CD4-positive, alpha-beta memory T cell (primary cell): ENCODE results near the gene NBPF4. TPM values are rescaled to one million over a fixed set of nuclear protein-coding genes. Genes with fewer than 3 reads are reported as not detected.

Experiments
- CTCF ChIA-PET: fragments of 350-600 bp; sonication (Branson Sonifier 250); formaldehyde crosslinking; loops from one replicate; lab custom pipeline; 2021; ENCODE audit warnings: inconsistent platforms; ENCODE audit not compliant: partially characterized antibody; lab: Charles Lee
- POLR2A ChIA-PET: fragments of 350-600 bp; sonication (Branson Sonifier 250); formaldehyde crosslinking; loops from one replicate; lab custom pipeline; 2021; ENCODE audit not compliant: partially characterized antibody; lab: Charles Lee
- DNase-seq, 5 donors: peaks; one replicate each; pipeline versions ENCODE4 v3.0.0 to v3.0.0-alpha.2; 2020 to 2022; ENCODE audit warnings: mixed read lengths in 1 of 5
- H3K27ac ChIP-seq: one replicate; pipeline ENCODE4 v1.7.0; 2013; ENCODE audit warnings: low read depth, low read length
- H3K27me3 ChIP-seq: 2 replicates; pipeline ENCODE4 v1.7.0; 2013; ENCODE audit warnings: mild to moderate bottlenecking, low read length, moderate library complexity; ENCODE audit not compliant: insufficient read depth
- H3K36me3 ChIP-seq: 2 replicates; pipeline ENCODE4 v1.7.0; 2013; ENCODE audit warnings: mild to moderate bottlenecking, low read length, moderate library complexity; ENCODE audit not compliant: insufficient read depth
- H3K4me1 ChIP-seq: 2 replicates; pipeline ENCODE4 v1.7.0; 2013; ENCODE audit warnings: mild to moderate bottlenecking, low read length, moderate library complexity; ENCODE audit not compliant: insufficient read depth
- H3K4me3 ChIP-seq, 2 donors: one replicate each; pipeline ENCODE4 v1.7.0; 2013; ENCODE audit warnings: low read length in 2 of 2, mild to moderate bottlenecking in 1 of 2
- H3K9me3 ChIP-seq, 2 donors: one replicate each; pipeline ENCODE4 v1.7.0; 2013; ENCODE audit warnings: low read length in 2 of 2, control low read depth in 1 of 2; ENCODE audit not compliant: control insufficient read depth in 1 of 2
- H3K27ac Mint-ChIP-seq, 7 donors: one replicate each; pipeline ENCODE4 v1.8.0; 2020 to 2021; ENCODE audit warnings: mixed read lengths in 7 of 7, mild to moderate bottlenecking in 6 of 7, inconsistent platforms in 3 of 7, moderate library complexity in 3 of 7
- H3K27me3 Mint-ChIP-seq, 2 donors: one replicate each; pipeline ENCODE4 v1.8.0; 2020 to 2021; ENCODE audit warnings: mixed read lengths in 2 of 2
- H3K36me3 Mint-ChIP-seq, 2 donors: one replicate each; pipeline ENCODE4 v1.8.0; 2020 to 2021; ENCODE audit warnings: mixed read lengths in 2 of 2, inconsistent platforms in 1 of 2, mild to moderate bottlenecking in 1 of 2
- H3K4me1 Mint-ChIP-seq, 4 donors: one replicate each; pipeline ENCODE4 v1.8.0; 2020 to 2021; ENCODE audit warnings: mixed read lengths in 4 of 4, mild to moderate bottlenecking in 1 of 4
- H3K4me3 Mint-ChIP-seq, 8 donors: one replicate each; pipeline ENCODE4 v1.8.0; 2020 to 2021; ENCODE audit warnings: mixed read lengths in 8 of 8, mild to moderate bottlenecking in 7 of 8, moderate library complexity in 6 of 8, inconsistent platforms in 3 of 8
- H3K9me3 Mint-ChIP-seq, 8 donors: one replicate each; pipeline ENCODE4 v1.8.0; 2020 to 2021; ENCODE audit warnings: mixed read lengths in 8 of 8, mild to moderate bottlenecking in 5 of 8, inconsistent platforms in 3 of 8, moderate library complexity in 1 of 8
- intact Hi-C: fragments of 100-400 bp; cut with micrococcal nuclease; formaldehyde crosslinking; loops from one replicate; pipeline ENCODE4 v1.15.1; 2023
- polyA plus RNA-seq, 2 donors: library from polyadenylated mRNA; unstranded; fragments of 300-500 nt; fragmentation: Illumina TruSeq; gene quantifications; one replicate each; pipeline ENCODE4 v1.2.3, GENCODE V29; 2021
- total RNA-seq, 2 experiments: library from RNA; stranded (reverse); gene quantifications; one replicate each; pipeline ENCODE4 v1.2.3, GENCODE V29; 2021

Gene NBPF4
- total and polyA plus RNA-seq, 4 experiments from 2014 or later, result 0.35 TPM; not detected in 3

DNA sequence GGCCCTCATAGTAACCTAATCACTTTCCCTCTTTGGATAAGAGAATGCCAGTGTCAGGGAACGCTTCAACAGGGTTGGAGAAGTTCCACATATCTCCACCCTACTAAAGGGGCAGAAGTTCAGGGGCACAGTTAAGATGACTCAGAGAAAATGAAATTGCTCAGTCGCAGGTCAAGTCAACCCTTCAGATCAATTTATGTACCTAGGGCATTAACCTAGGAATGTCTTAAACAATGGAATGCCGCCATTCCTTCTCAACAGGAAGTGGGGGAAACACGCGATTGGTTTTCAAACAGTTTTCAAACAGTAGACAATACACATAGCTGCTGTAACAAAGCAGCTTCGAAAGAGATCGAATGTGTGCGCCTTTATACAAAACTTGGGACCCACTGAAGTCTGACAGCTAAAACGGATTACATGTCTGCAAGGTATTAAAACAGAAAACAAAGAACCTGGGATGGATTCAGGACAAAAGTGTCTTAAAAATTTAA is 44.6 kb downstream of the NBPF4 start:
- POLR2A ChIA-PET, result interaction anchor here (1.0 to 2.4 kb wide), 11 partner anchors 20 to 901 kb away, joined by 3 to 17 read pairs (median 5); partner anchors contain the start of genes CLCC1, EEIG2, HENMT1 and PRPF38B
- Histone ChIP-seq H3K4me3 (peak overlapping the region; percentile 58 to 67), H3K27ac (peak overlapping the region; percentile 64), H3K27me3 (no peaks in the 10 kb centered on the region), H3K9me3 (no peaks in the 10 kb centered on the region), H3K4me1 (peaks cover 23% of the 10 kb centered on the region), H3K36me3 (peaks cover 6% of the 10 kb centered on the region)
- Mint-ChIP-seq H3K4me1 (peaks cover 33 to 44% (median 37%) of the 10 kb centered on the region in 4 donors), H3K36me3 (peaks cover 14 to 22% of the 10 kb centered on the region in 2 donors), H3K27me3 (no peaks in the 10 kb centered on the region), H3K9me3 (peaks cover 0 to 7% (median 2%) of the 10 kb centered on the region in 8 donors), H3K27ac (peak overlapping the region; percentile 68 to 93 (median 85)), H3K4me3 (peak overlapping the region; percentile 87 to 92 (median 88))
- peak in 1 of 5 donors; percentile 2 for DNase-seq
- CTCF ChIA-PET, result interaction anchor here (1.6 to 2.2 kb wide), 3 partner anchors 9 to 73 kb away, joined by 7 to 8 read pairs (median 8); no protein-coding TSS in a partner anchor
- intact Hi-C loops, result loop anchor here (1.0 to 10.0 kb wide), 4 partner anchors 122 to 414 kb away; partner anchors contain the start of gene EEIG2

DNA sequence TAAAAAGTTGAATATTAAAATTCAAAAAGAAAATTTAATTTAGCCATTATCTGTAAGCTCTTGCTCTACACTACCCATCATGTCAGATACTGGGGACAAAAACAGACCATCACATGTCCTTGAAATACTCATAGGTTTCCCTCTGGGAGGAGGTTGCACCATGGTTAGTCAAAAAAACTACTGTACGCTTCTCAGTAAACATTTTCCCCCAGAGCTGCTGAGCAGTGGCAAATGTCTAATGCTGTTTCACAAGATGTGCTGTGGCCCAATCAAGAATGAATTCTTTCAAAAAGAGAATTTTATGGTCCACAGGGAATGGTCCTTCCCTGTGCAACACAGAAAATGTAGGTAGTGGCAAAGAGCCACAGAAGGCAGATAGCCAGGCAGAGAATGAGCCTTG is 49.8 kb downstream of the NBPF4 start:
- no peak for DNase-seq
- Histone ChIP-seq H3K27ac (no peak overlapping the region), H3K9me3 (peaks cover 0 to 5% of the 10 kb centered on the region in 2 donors), H3K27me3 (no peaks in the 10 kb centered on the region), H3K36me3 (peaks cover 6% of the 10 kb centered on the region), H3K4me3 (no peak overlapping the region), H3K4me1 (peaks cover 13% of the 10 kb centered on the region)
- Mint-ChIP-seq H3K4me3 (no peak overlapping the region), H3K4me1 (peaks cover 20 to 28% (median 24%) of the 10 kb centered on the region in 4 donors), H3K27me3 (no peaks in the 10 kb centered on the region), H3K36me3 (peaks cover 46 to 62% of the 10 kb centered on the region in 2 donors), H3K27ac (peak overlapping the region in 1 of 7 donors; percentile 15), H3K9me3 (peaks cover 0 to 18% (median 11%) of the 10 kb centered on the region in 8 donors)
- ChIA-PET POLR2A (no interaction called here), CTCF (no interaction called here)
- intact Hi-C loops, result loop anchor here (10.0 kb wide), 1 partner anchor 409 kb away; no protein-coding TSS in a partner anchor

DNA sequence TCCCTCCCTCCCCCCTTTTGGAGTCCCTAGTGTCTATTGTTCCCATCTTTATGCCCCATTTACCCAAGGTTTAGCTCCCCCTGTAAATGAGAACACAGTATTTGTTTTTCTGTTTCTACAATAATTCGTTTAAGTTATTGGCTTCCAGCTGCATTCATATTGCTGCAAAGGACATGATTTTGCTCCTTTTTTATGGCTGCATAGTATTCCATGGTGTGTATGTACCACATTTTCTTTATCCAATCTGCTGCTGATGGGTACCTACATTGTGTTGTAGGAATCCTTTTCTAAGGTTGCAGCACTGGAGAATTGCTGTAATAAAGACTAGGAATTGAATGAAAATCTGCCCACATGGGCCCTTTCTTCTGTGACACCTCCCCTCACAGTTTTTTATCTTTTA is 50.5 kb downstream of the NBPF4 start:
- ChIA-PET CTCF (no interaction called here), POLR2A (no interaction called here)
- intact Hi-C loops, result loop anchor here (10.0 kb wide), 1 partner anchor 409 kb away; no protein-coding TSS in a partner anchor
- H3K4me1 Mint-ChIP-seq, result peaks cover 17 to 21% (median 18%) of the 10 kb centered on the region in 4 donors
- Histone ChIP-seq H3K4me3 (no peak overlapping the region), H3K27ac (no peak overlapping the region), H3K4me1 (peaks cover 6% of the 10 kb centered on the region), H3K36me3 (peaks cover 6% of the 10 kb centered on the region), H3K27me3 (no peaks in the 10 kb centered on the region), H3K9me3 (peaks cover 0 to 5% of the 10 kb centered on the region in 2 donors)
- no peaks in the 10 kb centered on the region for H3K27me3 Mint-ChIP-seq
- no peak for DNase-seq
- no peak overlapping the region for H3K27ac Mint-ChIP-seq
- H3K36me3 Mint-ChIP-seq, result peaks cover 51 to 69% of the 10 kb centered on the region in 2 donors
- peaks cover 0 to 19% (median 11%) of the 10 kb centered on the region in 8 donors for H3K9me3 Mint-ChIP-seq
- no peak overlapping the region for H3K4me3 Mint-ChIP-seq

DNA sequence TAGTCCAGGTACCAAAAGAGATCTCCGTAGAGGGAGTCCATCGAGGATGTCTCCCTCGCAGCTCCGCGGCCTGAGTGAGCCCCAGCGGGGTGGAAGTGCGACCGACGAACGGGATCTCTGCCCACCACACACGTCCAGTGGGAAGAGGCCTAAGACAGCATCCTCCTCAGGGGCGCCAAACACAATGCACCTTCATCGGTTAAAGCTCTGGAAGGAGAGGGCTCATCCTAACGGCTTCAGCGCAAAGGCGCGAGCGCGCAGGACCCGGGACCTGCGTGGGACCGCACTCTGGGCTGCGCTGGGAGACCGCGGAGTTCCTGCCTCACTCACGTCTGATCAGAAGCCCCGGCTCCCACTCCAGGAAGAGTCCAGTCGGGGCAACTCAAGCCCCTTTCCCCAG is 51.3 kb downstream of the NBPF4 start:
- Histone ChIP-seq H3K27ac (no peak overlapping the region), H3K4me1 (no peaks in the 10 kb centered on the region), H3K27me3 (no peaks in the 10 kb centered on the region), H3K36me3 (peaks cover 6% of the 10 kb centered on the region), H3K9me3 (peaks cover 0 to 5% of the 10 kb centered on the region in 2 donors), H3K4me3 (no peak overlapping the region)
- H3K4me1 Mint-ChIP-seq, result peaks cover 12 to 16% (median 13%) of the 10 kb centered on the region in 4 donors
- no peak overlapping the region for H3K27ac Mint-ChIP-seq
- ChIA-PET POLR2A (no interaction called here), CTCF (no interaction called here)
- H3K27me3 Mint-ChIP-seq, result no peaks in the 10 kb centered on the region
- no peak overlapping the region for H3K4me3 Mint-ChIP-seq
- intact Hi-C loops, result loop anchor here (10.0 kb wide), 1 partner anchor 408 kb away; no protein-coding TSS in a partner anchor
- DNase-seq, result no peak
- peaks cover 55 to 68% of the 10 kb centered on the region in 2 donors for H3K36me3 Mint-ChIP-seq
- peaks cover 2 to 23% (median 13%) of the 10 kb centered on the region in 8 donors for H3K9me3 Mint-ChIP-seq

DNA sequence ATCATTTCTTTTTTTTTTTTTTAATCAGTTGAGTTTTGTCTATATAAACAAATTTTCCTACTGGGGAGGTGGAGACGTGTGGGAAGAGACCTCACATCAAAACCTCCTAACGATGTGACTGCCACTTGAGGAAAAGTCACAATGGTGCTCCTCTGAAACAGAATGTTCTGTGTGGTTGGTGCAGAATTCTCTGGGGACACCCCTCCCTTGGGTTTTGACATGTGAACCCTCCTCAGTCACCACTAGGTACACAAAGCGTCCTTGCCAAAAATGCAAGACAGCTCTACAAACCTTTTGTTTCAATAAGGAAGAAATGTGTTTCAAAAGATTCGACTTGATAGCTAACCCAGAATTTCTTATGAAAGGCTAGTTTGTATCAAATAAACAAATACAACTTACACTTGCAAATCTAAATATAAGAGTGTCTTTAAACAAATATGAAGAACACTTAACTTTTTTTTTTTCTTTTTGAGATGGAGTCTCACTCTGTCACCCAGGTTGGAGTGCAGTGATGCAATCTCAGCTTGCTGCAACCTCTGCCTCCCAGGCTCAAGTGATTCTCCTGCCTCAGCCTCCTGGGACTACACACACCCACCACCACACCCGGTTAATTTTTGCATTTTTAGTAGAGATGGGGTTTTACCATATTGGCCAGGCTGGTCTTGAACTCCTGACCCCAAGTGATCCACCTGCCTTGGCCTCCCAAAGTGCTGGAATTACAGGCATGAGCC is 53.0 kb downstream of the NBPF4 start:
- POLR2A ChIA-PET, result no interaction called here
- no peak overlapping the region for H3K27ac ChIP-seq
- CTCF ChIA-PET, result interaction anchor here (1.7 kb wide), 1 partner anchor 10 kb away, joined by 8 read pairs; the partner anchor contains the start of gene SLC25A24
- Mint-ChIP-seq H3K36me3 (peaks cover 57 to 66% of the 10 kb centered on the region in 2 donors), H3K9me3 (peaks cover 0 to 23% (median 13%) of the 10 kb centered on the region in 8 donors), H3K4me1 (peaks cover 4 to 9% (median 7%) of the 10 kb centered on the region in 4 donors), H3K27ac (no peak overlapping the region), H3K27me3 (no peaks in the 10 kb centered on the region), H3K4me3 (no peak overlapping the region)
- peaks cover 0 to 5% of the 10 kb centered on the region in 2 donors for H3K9me3 ChIP-seq
- peaks cover 6% of the 10 kb centered on the region for H3K36me3 ChIP-seq
- no peak overlapping the region for H3K4me3 ChIP-seq
- DNase-seq, result no peak
- intact Hi-C loops, result loop anchor here (10.0 kb wide), 1 partner anchor 406 kb away; no protein-coding TSS in a partner anchor
- no peaks in the 10 kb centered on the region for H3K4me1 ChIP-seq
- no peaks in the 10 kb centered on the region for H3K27me3 ChIP-seq

DNA sequence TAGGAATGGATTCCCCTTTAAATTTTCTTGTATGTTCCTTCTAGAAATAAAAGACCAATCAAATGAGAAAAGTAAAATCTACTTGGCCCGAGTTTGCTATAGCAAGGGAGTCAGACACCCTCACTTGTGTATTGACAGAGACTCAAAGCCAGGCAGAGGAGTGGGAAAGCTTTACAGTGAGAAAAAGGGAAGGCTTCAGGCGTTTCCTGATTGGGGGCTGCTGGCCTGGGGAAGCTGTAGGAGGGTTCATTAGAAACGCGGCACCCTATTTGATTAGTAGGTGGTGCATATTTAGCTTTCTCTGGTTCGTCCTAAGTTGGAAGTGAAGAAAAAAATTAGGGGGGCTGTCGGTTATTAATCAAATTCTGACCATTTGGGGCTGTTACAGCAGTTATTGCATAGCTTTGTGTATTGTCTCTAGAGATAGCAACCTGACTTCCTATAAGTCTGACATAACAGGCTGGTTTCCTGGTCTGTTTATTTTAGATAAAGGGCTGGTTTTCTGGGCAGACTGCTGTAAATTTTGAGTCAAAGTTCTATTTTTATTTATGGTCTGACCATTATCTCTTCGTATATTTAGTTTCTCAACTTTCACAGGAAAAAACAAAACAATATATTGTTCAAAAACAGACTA is 53.8 kb downstream of the NBPF4 start:
- intact Hi-C loops, result loop anchor here (10.0 kb wide), 1 partner anchor 405 kb away; no protein-coding TSS in a partner anchor
- ChIA-PET POLR2A (interaction anchor here (0.8 kb wide), 1 partner anchor 10 kb away, joined by 3 read pairs; the partner anchor contains the start of gene SLC25A24), CTCF (interaction anchor here (0.7 to 1.7 kb wide), 2 partner anchors 10 to 12 kb away, joined by 3 to 8 read pairs; partner anchors contain the start of gene SLC25A24)
- Mint-ChIP-seq H3K4me3 (no peak overlapping the region), H3K27ac (no peak overlapping the region), H3K9me3 (peaks cover 0 to 23% (median 12%) of the 10 kb centered on the region in 8 donors), H3K4me1 (peaks cover 4 to 9% (median 6%) of the 10 kb centered on the region in 4 donors), H3K27me3 (no peaks in the 10 kb centered on the region), H3K36me3 (peaks cover 55 to 66% of the 10 kb centered on the region in 2 donors)
- H3K4me1 ChIP-seq, result no peaks in the 10 kb centered on the region
- H3K27me3 ChIP-seq, result no peaks in the 10 kb centered on the region
- no peak overlapping the region for H3K4me3 ChIP-seq
- peaks cover 0 to 5% of the 10 kb centered on the region in 2 donors for H3K9me3 ChIP-seq
- no peak for DNase-seq
- H3K36me3 ChIP-seq, result peaks cover 6% of the 10 kb centered on the region
- H3K27ac ChIP-seq, result no peak overlapping the region
